Natural killer cell (primary cell): ENCODE results near the gene PRRC2C. TPM values are rescaled to one million over a fixed set of nuclear protein-coding genes. Genes with fewer than 3 reads are reported as not detected.

ENCODE experiments used
- ATAC-seq, 3 donors: fragments of 150-1000 bp in 2 of 3; fragments of 200-7000 bp in 1 of 3; cut with Tn5 transposase; 1 replicate in 1 of 3; 2 replicates in 2 of 3; pipeline ENCODE4 v1.10.0; 2021; ENCODE audit warnings: mild to moderate bottlenecking in 2 of 3, moderate library complexity in 2 of 3
- DNase-seq, 2 donors: peaks; one replicate each; pipeline versions ENCODE4 v3.0.0 to v3.0.0-alpha.2; 2013 to 2021; ENCODE audit warnings: mixed read lengths in 1 of 2
- H3K27ac ChIP-seq: one replicate; pipeline ENCODE4 v1.5.1; 2013; ENCODE audit warnings: mild to moderate bottlenecking, low read length
- H3K27me3 ChIP-seq: one replicate; pipeline ENCODE4 v1.6.1; 2013; ENCODE audit warnings: low read length; ENCODE audit not compliant: control insufficient read depth, insufficient read depth
- H3K36me3 ChIP-seq: one replicate; pipeline ENCODE4 v1.6.1; 2013; ENCODE audit warnings: low read length; ENCODE audit not compliant: control insufficient read depth, insufficient read depth
- H3K4me1 ChIP-seq: one replicate; pipeline ENCODE4 v1.6.1; 2013; ENCODE audit warnings: low read length; ENCODE audit not compliant: control insufficient read depth, insufficient read depth
- H3K4me3 ChIP-seq: one replicate; pipeline ENCODE4 v1.5.1; 2013; ENCODE audit warnings: low read length
- H3K9me3 ChIP-seq: one replicate; pipeline ENCODE4 v1.6.1; 2013; ENCODE audit warnings: low read length; ENCODE audit not compliant: control insufficient read depth, insufficient read depth
- H3K27ac Mint-ChIP-seq, 2 donors: one replicate each; pipeline ENCODE4 v1.8.0; 2022; ENCODE audit warnings: mild to moderate bottlenecking in 2 of 2, mixed read lengths in 2 of 2, moderate library complexity in 1 of 2
- H3K27me3 Mint-ChIP-seq, 2 donors: one replicate each; pipeline ENCODE4 v1.8.0; 2022; ENCODE audit warnings: low read depth in 2 of 2, mixed read lengths in 2 of 2
- H3K36me3 Mint-ChIP-seq: one replicate; pipeline ENCODE4 v1.8.0; 2022; ENCODE audit warnings: mixed read lengths
- H3K4me1 Mint-ChIP-seq, 2 donors: one replicate each; pipeline ENCODE4 v1.8.0; 2022; ENCODE audit warnings: mixed read lengths in 2 of 2
- H3K4me3 Mint-ChIP-seq: one replicate; pipeline ENCODE4 v1.8.0; 2022; ENCODE audit warnings: mild to moderate bottlenecking, moderate library complexity, mixed read lengths
- H3K9me3 Mint-ChIP-seq, 2 donors: one replicate each; pipeline ENCODE4 v1.8.0; 2022; ENCODE audit warnings: mixed read lengths in 2 of 2
- CTCF ChIP-seq: fragments of 200-600 bp; IDR thresholded peaks from one replicate; pipeline ENCODE4 v1.8.0; 2022; ENCODE audit warnings: antibody characterized with exemption
- WGBS: methylation state at CpG from one replicate; pipeline ENCODE4 v1.1.7; 2013; ENCODE audit warnings: missing lambda C conversion rate; ENCODE audit not compliant: insufficient coverage; 5-methylcytosine and 5-hydroxymethylcytosine counted together
- intact Hi-C: fragments of 100-400 bp; cut with micrococcal nuclease; formaldehyde crosslinking; loops from one replicate; pipeline ENCODE4 v1.14.2; 2022
- total RNA-seq, 4 donors: library from RNA; stranded (reverse); fragments of 120-200 nt in 1 of 4; gene quantifications; one replicate each; pipeline versions ENCODE4 v1.2.3 to v1.2.4, GENCODE V29; 2013 to 2022

The PRRC2C gene
- total RNA-seq, 3 donors from 2014 or later (not counting 1 experiment from before 2014, with no cell fraction given): 330 to 355 (median 353) TPM

GRCh38 chr1:171640225-171640624 lies 154.9 kb downstream of the PRRC2C start:
- Histone ChIP-seq H3K4me3 (no peak overlapping the region), H3K27ac (no peak overlapping the region), H3K4me1 (no peaks in the 10 kb centered on the region), H3K27me3 (no peaks in the 10 kb centered on the region), H3K9me3 (no peaks in the 10 kb centered on the region), H3K36me3 (no peaks in the 10 kb centered on the region)
- Mint-ChIP-seq H3K36me3 (no peaks in the 10 kb centered on the region), H3K9me3 (no peaks in the 10 kb centered on the region), H3K4me3 (no peak overlapping the region), H3K27me3 (no peaks in the 10 kb centered on the region), H3K27ac (no peak overlapping the region), H3K4me1 (peaks cover 7% of the 10 kb centered on the region in 2 donors)
- no peak for TF ChIP-seq CTCF
- ATAC-seq (no peak), DNase-seq (no peak)
- intact Hi-C loops: no loop called here
- 100% methylated on average over 1 of the region's 1 CpG for WGBS

GRCh38 chr1:171641076-171641864 lies 155.9 kb downstream of the PRRC2C start:
- Mint-ChIP-seq H3K27me3 (no peaks in the 10 kb centered on the region), H3K4me1 (peaks cover 7 to 11% of the 10 kb centered on the region in 2 donors), H3K9me3 (no peaks in the 10 kb centered on the region), H3K36me3 (no peaks in the 10 kb centered on the region), H3K4me3 (no peak overlapping the region), H3K27ac (no peak overlapping the region)
- TF ChIP-seq CTCF: no peak
- DNase-seq (no peak), ATAC-seq (no peak)
- Histone ChIP-seq H3K4me1 (no peaks in the 10 kb centered on the region), H3K9me3 (no peaks in the 10 kb centered on the region), H3K36me3 (no peaks in the 10 kb centered on the region), H3K4me3 (no peak overlapping the region), H3K27me3 (no peaks in the 10 kb centered on the region), H3K27ac (no peak overlapping the region)
- intact Hi-C loops: no loop called here
- WGBS: 71% methylated on average over 10 of the region's 10 CpGs

- H3K4me3 Mint-ChIP-seq: no peak overlapping the region
- Histone ChIP-seq H3K9me3 (no peaks in the 10 kb centered on the region), H3K27me3 (no peaks in the 10 kb centered on the region), H3K4me3 (no peak overlapping the region), H3K27ac (no peak overlapping the region), H3K36me3 (no peaks in the 10 kb centered on the region), H3K4me1 (no peaks in the 10 kb centered on the region)
- peaks cover 7 to 11% of the 10 kb centered on the region in 2 donors for H3K4me1 Mint-ChIP-seq
- DNase-seq (no peak), ATAC-seq (no peak)
- H3K27ac Mint-ChIP-seq: no peak overlapping the region
- no peaks in the 10 kb centered on the region for H3K36me3 Mint-ChIP-seq
- 88% methylated on average over 4 of the region's 4 CpGs for WGBS
- no peaks in the 10 kb centered on the region for H3K9me3 Mint-ChIP-seq
- no peak for TF ChIP-seq CTCF
- intact Hi-C loops: no loop called here
- no peaks in the 10 kb centered on the region for H3K27me3 Mint-ChIP-seq
Measured at GRCh38 chr1:171642197-171642596, 156.9 kb downstream of the PRRC2C start.

Other genes with a start within 250 kb of the PRRC2C start
- gene FMO1, start 237.0 kb upstream of the PRRC2C start, total RNA-seq: not detected
- 1 to 10 TPM; 3.2 to 3.8 (median 3.6) TPM for gene FMO4, start 171.3 kb upstream of the PRRC2C start, total RNA-seq
- gene MYOCOS, start 136.7 kb downstream of the PRRC2C start, total RNA-seq: not detected
- gene MYOC, start 167.2 kb downstream of the PRRC2C start, total RNA-seq: not detected